ENCODE results near the gene OR1F1. TPM values are rescaled to one million over a fixed set of nuclear protein-coding genes. Genes with fewer than 3 reads are reported as not detected.
"Not testable (repeated sequence)": the region's sequence is repeated elsewhere in the genome, so short reads cannot be mapped to it uniquely, and the experiment has no call there.

Gene OR1F1
- total RNA-seq, 1 donor from 2014 or later: not detected

GRCh38 chr16:3173892-3174617, 13.9 kb upstream of the OR1F1 start:
- Histone ChIP-seq H3K4me3 (ENCODE audit: low read depth, low read length) (no peak overlapping the region), H3K27me3 (ENCODE audit: control insufficient read depth, insufficient read depth, low read length) (no peaks in the 10 kb centered on the region), H3K36me3 (ENCODE audit: control insufficient read depth, insufficient read depth, low read length) (no peaks in the 10 kb centered on the region)
- peak; percentile 23 for TF ChIP-seq CTCF (IDR thresholded peaks at IDR 0.05; ENCODE audit: insufficient read depth, low read length, severe bottlenecking)
- FAIRE-seq (no peak), DNase-seq (ENCODE audit: low read depth) (peak; percentile 61)

GRCh38 chr16:3174618-3175148, 13.3 kb upstream of the OR1F1 start:
- Histone ChIP-seq H3K4me3 (ENCODE audit: low read depth, low read length) (peak overlapping the region; percentile 17), H3K36me3 (ENCODE audit: control insufficient read depth, insufficient read depth, low read length) (no peaks in the 10 kb centered on the region), H3K27me3 (ENCODE audit: control insufficient read depth, insufficient read depth, low read length) (no peaks in the 10 kb centered on the region)
- FAIRE-seq: no peak
- TF ChIP-seq CTCF (IDR thresholded peaks at IDR 0.05; ENCODE audit: insufficient read depth, low read length, severe bottlenecking): no peak
- DNase-seq (ENCODE audit: low read depth): no peak

- Histone ChIP-seq H3K4me3 (ENCODE audit: low read depth, low read length) (peak overlapping the region; percentile 17), H3K36me3 (ENCODE audit: control insufficient read depth, insufficient read depth, low read length) (no peaks in the 10 kb centered on the region), H3K27me3 (ENCODE audit: control insufficient read depth, insufficient read depth, low read length) (no peaks in the 10 kb centered on the region)
- FAIRE-seq: no peak
- no peak for TF ChIP-seq CTCF (IDR thresholded peaks at IDR 0.05; ENCODE audit: insufficient read depth, low read length, severe bottlenecking)
- peak; percentile 61 for DNase-seq (ENCODE audit: low read depth)
These were observed 12.6 kb upstream of the OR1F1 start for GRCh38 chr16:3175157-3176093.

- no peak for TF ChIP-seq CTCF (IDR thresholded peaks at IDR 0.05; ENCODE audit: insufficient read depth, low read length, severe bottlenecking)
- DNase-seq (ENCODE audit: low read depth): no peak
- Histone ChIP-seq H3K4me3 (ENCODE audit: low read depth, low read length) (no peak overlapping the region), H3K27me3 (ENCODE audit: control insufficient read depth, insufficient read depth, low read length) (no peaks in the 10 kb centered on the region), H3K36me3 (ENCODE audit: control insufficient read depth, insufficient read depth, low read length) (no peaks in the 10 kb centered on the region)
- no peak for FAIRE-seq
These were observed 8.4 kb upstream of the OR1F1 start for GRCh38 chr16:3179651-3180050.

- no peaks in the 10 kb centered on the region for H3K27me3 ChIP-seq (ENCODE audit: control insufficient read depth, insufficient read depth, low read length)
- no peak for TF ChIP-seq CTCF (IDR thresholded peaks at IDR 0.05; ENCODE audit: insufficient read depth, low read length, severe bottlenecking)
- DNase-seq (ENCODE audit: low read depth): peak; percentile 41
- H3K36me3 ChIP-seq (ENCODE audit: control insufficient read depth, insufficient read depth, low read length): no peaks in the 10 kb centered on the region
- no peak overlapping the region for H3K4me3 ChIP-seq (ENCODE audit: low read depth, low read length)
- FAIRE-seq: no peak
These were observed 7.5 kb upstream of the OR1F1 start for GRCh38 chr16:3180445-3180878.

- H3K36me3 ChIP-seq (ENCODE audit: control insufficient read depth, insufficient read depth, low read length); H3K4me3 ChIP-seq (ENCODE audit: low read depth, low read length); FAIRE-seq; DNase-seq (ENCODE audit: low read depth); H3K27me3 ChIP-seq (ENCODE audit: control insufficient read depth, insufficient read depth, low read length): not testable (repeated sequence)
These were observed 5.8 kb upstream of the OR1F1 start for GRCh38 chr16:3182293-3182607.
